ENCODE results near the gene PRKN. TPM values are rescaled to one million over a fixed set of nuclear protein-coding genes. Genes with fewer than 3 reads are reported as not detected.

PRKN gene
- 0.51 TPM in 1 of 2 replicates, not detected in the other for total RNA-seq

GRCh38 chr6:162727322-162728182 lies at the start of gene PRKN, which contains the start of gene PACRG:
Gene PRKN (minus strand): TSS chr6:162727766.
Gene PACRG (plus strand): TSS chr6:162727974.
- Mint-ChIP-seq H3K27me3 (ENCODE audit: low read depth) (no peaks in the 10 kb centered on the region), H3K4me3 (ENCODE audit: low read depth) (peak within 1 kb of the TSS; percentile 88), H3K9me3 (no peaks in the 10 kb centered on the region), H3K27ac (peak within 1 kb of the TSS; percentile 84), H3K36me3 (ENCODE audit: low read depth) (no peaks in the 10 kb centered on the region), H3K4me1 (ENCODE audit: low read depth) (peaks cover 11% of the 10 kb centered on the region)
- intact Hi-C loops (cut with micrococcal nuclease) = loop anchor here (5.0 to 10.0 kb wide), 2 partner anchors 685 to 1643 kb away; partner anchors contain the start of gene QKI
- DNase-seq (ENCODE audit: low spot score) = peak; percentile 95

GRCh38 chr6:162777091-162777490 lies 49.5 kb upstream of the PRKN start:
- no peaks in the 10 kb centered on the region for H3K36me3 Mint-ChIP-seq (ENCODE audit: low read depth)
- H3K4me3 Mint-ChIP-seq (ENCODE audit: low read depth) = no peak overlapping the region
- intact Hi-C loops (cut with micrococcal nuclease) = no loop called here
- H3K27me3 Mint-ChIP-seq (ENCODE audit: low read depth) = no peaks in the 10 kb centered on the region
- H3K9me3 Mint-ChIP-seq = peaks cover 15% of the 10 kb centered on the region
- no peaks in the 10 kb centered on the region for H3K4me1 Mint-ChIP-seq (ENCODE audit: low read depth)
- H3K27ac Mint-ChIP-seq = no peak overlapping the region
- DNase-seq (ENCODE audit: low spot score) = no peak

GRCh38 chr6:162773996-162774395 lies 46.4 kb upstream of the PRKN start:
- no peak overlapping the region for H3K4me3 Mint-ChIP-seq (ENCODE audit: low read depth)
- H3K9me3 Mint-ChIP-seq = no peaks in the 10 kb centered on the region
- no peaks in the 10 kb centered on the region for H3K27me3 Mint-ChIP-seq (ENCODE audit: low read depth)
- H3K36me3 Mint-ChIP-seq (ENCODE audit: low read depth) = no peaks in the 10 kb centered on the region
- H3K27ac Mint-ChIP-seq = no peak overlapping the region
- intact Hi-C loops (cut with micrococcal nuclease) = no loop called here
- H3K4me1 Mint-ChIP-seq (ENCODE audit: low read depth) = no peaks in the 10 kb centered on the region
- no peak for DNase-seq (ENCODE audit: low spot score)

GRCh38 chr6:162772466-162772865 lies 44.9 kb upstream of the PRKN start:
- no peak overlapping the region for H3K4me3 Mint-ChIP-seq (ENCODE audit: low read depth)
- H3K4me1 Mint-ChIP-seq (ENCODE audit: low read depth) = no peaks in the 10 kb centered on the region
- H3K27me3 Mint-ChIP-seq (ENCODE audit: low read depth) = no peaks in the 10 kb centered on the region
- intact Hi-C loops (cut with micrococcal nuclease) = no loop called here
- no peaks in the 10 kb centered on the region for H3K9me3 Mint-ChIP-seq
- no peaks in the 10 kb centered on the region for H3K36me3 Mint-ChIP-seq (ENCODE audit: low read depth)
- DNase-seq (ENCODE audit: low spot score) = no peak
- no peak overlapping the region for H3K27ac Mint-ChIP-seq

- intact Hi-C loops (cut with micrococcal nuclease) = no loop called here
- no peaks in the 10 kb centered on the region for H3K27me3 Mint-ChIP-seq (ENCODE audit: low read depth)
- H3K9me3 Mint-ChIP-seq = no peaks in the 10 kb centered on the region
- no peak overlapping the region for H3K4me3 Mint-ChIP-seq (ENCODE audit: low read depth)
- H3K36me3 Mint-ChIP-seq (ENCODE audit: low read depth) = no peaks in the 10 kb centered on the region
- no peak overlapping the region for H3K27ac Mint-ChIP-seq
- no peak for DNase-seq (ENCODE audit: low spot score)
- H3K4me1 Mint-ChIP-seq (ENCODE audit: low read depth) = no peaks in the 10 kb centered on the region
Measured at GRCh38 chr6:162770955-162771354, 43.4 kb upstream of the PRKN start.

- Mint-ChIP-seq H3K4me3 (ENCODE audit: low read depth) (no peak overlapping the region), H3K4me1 (ENCODE audit: low read depth) (no peaks in the 10 kb centered on the region), H3K27me3 (ENCODE audit: low read depth) (no peaks in the 10 kb centered on the region), H3K36me3 (ENCODE audit: low read depth) (no peaks in the 10 kb centered on the region), H3K9me3 (no peaks in the 10 kb centered on the region), H3K27ac (no peak overlapping the region)
- intact Hi-C loops (cut with micrococcal nuclease) = no loop called here
- no peak for DNase-seq (ENCODE audit: low spot score)
Measured at GRCh38 chr6:162770136-162770535, 42.6 kb upstream of the PRKN start.

GRCh38 chr6:162753775-162754174 lies 26.2 kb upstream of the PRKN start:
- no peak overlapping the region for H3K4me3 Mint-ChIP-seq (ENCODE audit: low read depth)
- no peak for DNase-seq (ENCODE audit: low spot score)
- no peaks in the 10 kb centered on the region for H3K36me3 Mint-ChIP-seq (ENCODE audit: low read depth)
- intact Hi-C loops (cut with micrococcal nuclease) = no loop called here
- H3K27me3 Mint-ChIP-seq (ENCODE audit: low read depth) = no peaks in the 10 kb centered on the region
- H3K27ac Mint-ChIP-seq = no peak overlapping the region
- no peaks in the 10 kb centered on the region for H3K4me1 Mint-ChIP-seq (ENCODE audit: low read depth)
- H3K9me3 Mint-ChIP-seq = no peaks in the 10 kb centered on the region

- Mint-ChIP-seq H3K27me3 (ENCODE audit: low read depth) (no peaks in the 10 kb centered on the region), H3K27ac (no peak overlapping the region), H3K9me3 (no peaks in the 10 kb centered on the region), H3K4me3 (ENCODE audit: low read depth) (no peak overlapping the region), H3K4me1 (ENCODE audit: low read depth) (no peaks in the 10 kb centered on the region), H3K36me3 (ENCODE audit: low read depth) (no peaks in the 10 kb centered on the region)
- DNase-seq (ENCODE audit: low spot score) = no peak
- intact Hi-C loops (cut with micrococcal nuclease) = no loop called here
Measured at GRCh38 chr6:162751211-162751859, 23.8 kb upstream of the PRKN start.

- DNase-seq (ENCODE audit: low spot score) = no peak
- H3K27me3 Mint-ChIP-seq (ENCODE audit: low read depth) = no peaks in the 10 kb centered on the region
- H3K9me3 Mint-ChIP-seq = no peaks in the 10 kb centered on the region
- no peaks in the 10 kb centered on the region for H3K36me3 Mint-ChIP-seq (ENCODE audit: low read depth)
- intact Hi-C loops (cut with micrococcal nuclease) = no loop called here
- H3K4me1 Mint-ChIP-seq (ENCODE audit: low read depth) = no peaks in the 10 kb centered on the region
- no peak overlapping the region for H3K27ac Mint-ChIP-seq
- no peak overlapping the region for H3K4me3 Mint-ChIP-seq (ENCODE audit: low read depth)
Measured at GRCh38 chr6:162750776-162751175, 23.2 kb upstream of the PRKN start.

GRCh38 chr6:162736961-162737360 lies 9.4 kb upstream of the PRKN start:
- Mint-ChIP-seq H3K27ac (no peak overlapping the region), H3K4me1 (ENCODE audit: low read depth) (peaks cover 4% of the 10 kb centered on the region), H3K4me3 (ENCODE audit: low read depth) (no peak overlapping the region), H3K36me3 (ENCODE audit: low read depth) (no peaks in the 10 kb centered on the region), H3K9me3 (no peaks in the 10 kb centered on the region), H3K27me3 (ENCODE audit: low read depth) (peaks cover 3% of the 10 kb centered on the region)
- intact Hi-C loops (cut with micrococcal nuclease) = no loop called here
- DNase-seq (ENCODE audit: low spot score) = no peak

GRCh38 chr6:162733489-162733888 lies 5.9 kb upstream of the PRKN start:
- intact Hi-C loops (cut with micrococcal nuclease) = no loop called here
- no peak for DNase-seq (ENCODE audit: low spot score)
- Mint-ChIP-seq H3K27me3 (ENCODE audit: low read depth) (peaks cover 3% of the 10 kb centered on the region), H3K4me1 (ENCODE audit: low read depth) (peaks cover 4% of the 10 kb centered on the region), H3K4me3 (ENCODE audit: low read depth) (no peak overlapping the region), H3K9me3 (no peaks in the 10 kb centered on the region), H3K36me3 (ENCODE audit: low read depth) (no peaks in the 10 kb centered on the region), H3K27ac (no peak overlapping the region)

- H3K27ac Mint-ChIP-seq = no peak overlapping the region
- peaks cover 3% of the 10 kb centered on the region for H3K27me3 Mint-ChIP-seq (ENCODE audit: low read depth)
- H3K4me1 Mint-ChIP-seq (ENCODE audit: low read depth) = peaks cover 15% of the 10 kb centered on the region
- no peaks in the 10 kb centered on the region for H3K36me3 Mint-ChIP-seq (ENCODE audit: low read depth)
- no peaks in the 10 kb centered on the region for H3K9me3 Mint-ChIP-seq
- no peak overlapping the region for H3K4me3 Mint-ChIP-seq (ENCODE audit: low read depth)
- DNase-seq (ENCODE audit: low spot score) = no peak
- intact Hi-C loops (cut with micrococcal nuclease) = no loop called here
Measured at GRCh38 chr6:162730502-162730901, 2.9 kb upstream of the PRKN start.

GRCh38 chr6:162728706-162729105 lies 1.1 kb upstream of the PRKN start:
- no peaks in the 10 kb centered on the region for H3K27me3 Mint-ChIP-seq (ENCODE audit: low read depth)
- peaks cover 13% of the 10 kb centered on the region for H3K4me1 Mint-ChIP-seq (ENCODE audit: low read depth)
- no peaks in the 10 kb centered on the region for H3K36me3 Mint-ChIP-seq (ENCODE audit: low read depth)
- DNase-seq (ENCODE audit: low spot score) = no peak
- no peak overlapping the region for H3K4me3 Mint-ChIP-seq (ENCODE audit: low read depth)
- no peaks in the 10 kb centered on the region for H3K9me3 Mint-ChIP-seq
- H3K27ac Mint-ChIP-seq = no peak overlapping the region
- intact Hi-C loops (cut with micrococcal nuclease) = loop anchor here (5.0 to 10.0 kb wide), 2 partner anchors 684 to 1644 kb away; partner anchors contain the start of gene QKI
